Stimulated activated CD8-positive, alpha-beta memory T cell treated with anti-CD3 and anti-CD28 coated beads, Interleukin-7, amount 100 ng/mL, for 4 hours (primary cell): Measurements from ENCODE around the gene CSNK1G3.

Source experiments
- DNase-seq, 2 donors: peaks; one replicate each; pipeline ENCODE4 v3.0.0-alpha.2; 2020; ENCODE audit warnings: low read depth in 2 of 2

Gene CSNK1G3

GRCh38 chr5:123514615-123515355 lies 2.8 kb downstream of the CSNK1G3 start:
- no peak for DNase-seq

- DNase-seq = no peak
Observed at GRCh38 chr5:123515904-123516303, 3.9 kb downstream of the CSNK1G3 start.

GRCh38 chr5:123517476-123517875 lies 5.5 kb downstream of the CSNK1G3 start:
- DNase-seq = no peak

GRCh38 chr5:123518111-123518510 lies 6.1 kb downstream of the CSNK1G3 start:
- no peak for DNase-seq

- no peak for DNase-seq
Observed at GRCh38 chr5:123520677-123521247, 8.8 kb downstream of the CSNK1G3 start.

- DNase-seq = no peak
Observed at GRCh38 chr5:123524146-123524545, 12.2 kb downstream of the CSNK1G3 start.

GRCh38 chr5:123527190-123527589 lies 15.2 kb downstream of the CSNK1G3 start:
- DNase-seq = no peak

- DNase-seq = no peak
Observed at GRCh38 chr5:123528065-123528464, 16.1 kb downstream of the CSNK1G3 start.

GRCh38 chr5:123528878-123529277 lies 16.9 kb downstream of the CSNK1G3 start:
- no peak for DNase-seq

- DNase-seq = no peak
Observed at GRCh38 chr5:123530728-123531127, 18.8 kb downstream of the CSNK1G3 start.

GRCh38 chr5:123535648-123536047 lies 23.7 kb downstream of the CSNK1G3 start:
- DNase-seq = no peak

GRCh38 chr5:123537256-123537655 lies 25.3 kb downstream of the CSNK1G3 start:
- no peak for DNase-seq

GRCh38 chr5:123537845-123538244 lies 25.9 kb downstream of the CSNK1G3 start:
- no peak for DNase-seq

- no peak for DNase-seq
Observed at GRCh38 chr5:123538670-123539459, 26.9 kb downstream of the CSNK1G3 start.

- DNase-seq = no peak
Observed at GRCh38 chr5:123540534-123540933, 28.6 kb downstream of the CSNK1G3 start.

GRCh38 chr5:123543438-123543837 lies 31.5 kb downstream of the CSNK1G3 start:
- no peak for DNase-seq

GRCh38 chr5:123545506-123545905 lies 33.5 kb downstream of the CSNK1G3 start:
- no peak for DNase-seq

- DNase-seq = no peak
Observed at GRCh38 chr5:123546657-123547056, 34.7 kb downstream of the CSNK1G3 start.

GRCh38 chr5:123549256-123549904 lies 37.4 kb downstream of the CSNK1G3 start:
- peak; percentile 33 to 52 for DNase-seq

- DNase-seq = no peak
Observed at GRCh38 chr5:123554601-123555000, 42.6 kb downstream of the CSNK1G3 start.

- DNase-seq = no peak
Observed at GRCh38 chr5:123557907-123558306, 45.9 kb downstream of the CSNK1G3 start.

- no peak for DNase-seq
Observed at GRCh38 chr5:123558762-123559433, 46.9 kb downstream of the CSNK1G3 start.
